ENCODE measurements around the gene IL1B.

- TF ChIP-seq ZNF274 (IDR thresholded peaks at IDR 0.05; ENCODE audit: low read depth, low read length) (no peak), YY1 (IDR thresholded peaks at IDR 0.05; ENCODE audit: insufficient read depth, insufficient read length) (no peak)
These were observed 2.6 kb downstream of the IL1B start for GRCh38 chr2:112833976-112834375.
